HG02970 (cell line): ENCODE measurements around the gene POLR2C.

Experiments
- ATAC-seq: cut with Tn5 transposase; IDR thresholded peaks from one replicate; pipeline ENCODE4 v1.9.1; 2021; ENCODE audit warnings: mild to moderate bottlenecking, moderate library complexity, moderate number of reproducible peaks; ENCODE audit not compliant: unreplicated experiment, low FRiP score

Gene POLR2C

GRCh38 chr16:57447186-57447962 lies 15.1 kb upstream of the POLR2C start, which contains the start of the genes CIAPIN1 and COQ9:
CIAPIN1 (minus strand) TSS chr16:57447385; CDS start chr16:57440928, 6,457 bp downstream.
COQ9 (plus strand) TSS chr16:57447479; CDS start chr16:57447506, 27 bp downstream.
- ATAC-seq: peak; percentile 96

GRCh38 chr16:57452021-57452420 lies 10.5 kb upstream of the POLR2C start:
- no peak for ATAC-seq

GRCh38 chr16:57462978-57463362 lies 491 bp downstream of the POLR2C start:
- no peak for ATAC-seq

GRCh38 chr16:57464523-57464922 lies 2.0 kb downstream of the POLR2C start:
- ATAC-seq: no peak

GRCh38 chr16:57468346-57468745 lies 5.9 kb downstream of the POLR2C start:
- ATAC-seq: no peak

GRCh38 chr16:57469046-57469445 lies 6.6 kb downstream of the POLR2C start:
- ATAC-seq: no peak

GRCh38 chr16:57469917-57470470 lies 7.5 kb downstream of the POLR2C start:
- ATAC-seq: no peak

GRCh38 chr16:57470711-57471110 lies 8.2 kb downstream of the POLR2C start:
- no peak for ATAC-seq

GRCh38 chr16:57471209-57471608 lies 8.7 kb downstream of the POLR2C start:
- ATAC-seq: no peak

GRCh38 chr16:57471852-57472664 lies 9.6 kb downstream of the POLR2C start:
- no peak for ATAC-seq

- ATAC-seq: no peak
These were observed 10.2 kb downstream of the POLR2C start for GRCh38 chr16:57472665-57473060.

- no peak for ATAC-seq
These were observed 10.8 kb downstream of the POLR2C start for GRCh38 chr16:57473176-57473840.

GRCh38 chr16:57473906-57474305 lies 11.4 kb downstream of the POLR2C start:
- ATAC-seq: no peak

GRCh38 chr16:57474671-57475661 lies 12.5 kb downstream of the POLR2C start:
- ATAC-seq: no peak

GRCh38 chr16:57475711-57476339 lies 13.3 kb downstream of the POLR2C start:
- ATAC-seq: peak; percentile 65

GRCh38 chr16:57476546-57477410 lies 14.3 kb downstream of the POLR2C start:
- no peak for ATAC-seq

- no peak for ATAC-seq
These were observed 15.2 kb downstream of the POLR2C start for GRCh38 chr16:57477531-57478202.
